DND-41 (cell line): Measurements from ENCODE around the gene LYRM7.

Experiments
- EZH2 ChIP-seq: IDR thresholded peaks from 3 replicates; pipeline ENCODE4 v1.6.1; 2012; ENCODE audit warnings: borderline replicate concordance, low read depth, mild to moderate bottlenecking, moderate library complexity, low read length, inconsistent platforms; ENCODE audit not compliant: severe bottlenecking
- TF ChIP-seq, protein P1 (sequence below): IDR thresholded peaks from 2 replicates; pipeline ENCODE4 v1.5.1; 2012; ENCODE audit warnings: borderline replicate concordance, low read length, moderate library complexity, mild to moderate bottlenecking; ENCODE audit not compliant: poor library complexity, severe bottlenecking; ENCODE audit errors: extremely low read depth

DNA sequence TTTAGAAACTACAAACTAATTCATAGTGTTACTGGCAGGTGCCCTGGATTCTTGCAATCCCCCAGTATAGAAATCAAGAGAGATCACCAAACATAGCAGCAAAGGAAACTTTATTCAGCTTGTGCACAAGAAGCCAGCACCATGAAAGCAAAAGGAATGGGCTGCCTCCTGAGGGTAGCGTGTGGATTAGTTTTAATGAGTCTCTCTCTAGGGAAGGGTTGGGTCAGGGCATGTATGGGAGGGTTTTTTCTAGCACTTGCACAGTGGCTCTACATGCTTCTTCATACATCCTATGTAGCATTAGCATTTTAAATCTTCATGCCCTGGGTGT, 38.4 kb downstream of the LYRM7 start:
- TF ChIP-seq, protein P1, sequence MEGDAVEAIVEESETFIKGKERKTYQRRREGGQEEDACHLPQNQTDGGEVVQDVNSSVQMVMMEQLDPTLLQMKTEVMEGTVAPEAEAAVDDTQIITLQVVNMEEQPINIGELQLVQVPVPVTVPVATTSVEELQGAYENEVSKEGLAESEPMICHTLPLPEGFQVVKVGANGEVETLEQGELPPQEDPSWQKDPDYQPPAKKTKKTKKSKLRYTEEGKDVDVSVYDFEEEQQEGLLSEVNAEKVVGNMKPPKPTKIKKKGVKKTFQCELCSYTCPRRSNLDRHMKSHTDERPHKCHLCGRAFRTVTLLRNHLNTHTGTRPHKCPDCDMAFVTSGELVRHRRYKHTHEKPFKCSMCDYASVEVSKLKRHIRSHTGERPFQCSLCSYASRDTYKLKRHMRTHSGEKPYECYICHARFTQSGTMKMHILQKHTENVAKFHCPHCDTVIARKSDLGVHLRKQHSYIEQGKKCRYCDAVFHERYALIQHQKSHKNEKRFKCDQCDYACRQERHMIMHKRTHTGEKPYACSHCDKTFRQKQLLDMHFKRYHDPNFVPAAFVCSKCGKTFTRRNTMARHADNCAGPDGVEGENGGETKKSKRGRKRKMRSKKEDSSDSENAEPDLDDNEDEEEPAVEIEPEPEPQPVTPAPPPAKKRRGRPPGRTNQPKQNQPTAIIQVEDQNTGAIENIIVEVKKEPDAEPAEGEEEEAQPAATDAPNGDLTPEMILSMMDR: peak; percentile 6
- no peak for TF ChIP-seq EZH2
